Activated T-helper 9 cell treated with anti-CD3 and anti-CD28 coated beads, Interleukin-2, amount 50 U/mL, for 16 hours (primary cell): ENCODE measurements around the gene CHST12.
"Not testable (repeated sequence)": the region's sequence is repeated elsewhere in the genome, so short reads cannot be mapped to it uniquely, and the experiment has no call there.

ENCODE experiments used
- DNase-seq: peaks from one replicate; pipeline ENCODE4 v3.0.0-alpha.2; 2020; ENCODE audit warnings: low read depth

Gene CHST12

DNA sequence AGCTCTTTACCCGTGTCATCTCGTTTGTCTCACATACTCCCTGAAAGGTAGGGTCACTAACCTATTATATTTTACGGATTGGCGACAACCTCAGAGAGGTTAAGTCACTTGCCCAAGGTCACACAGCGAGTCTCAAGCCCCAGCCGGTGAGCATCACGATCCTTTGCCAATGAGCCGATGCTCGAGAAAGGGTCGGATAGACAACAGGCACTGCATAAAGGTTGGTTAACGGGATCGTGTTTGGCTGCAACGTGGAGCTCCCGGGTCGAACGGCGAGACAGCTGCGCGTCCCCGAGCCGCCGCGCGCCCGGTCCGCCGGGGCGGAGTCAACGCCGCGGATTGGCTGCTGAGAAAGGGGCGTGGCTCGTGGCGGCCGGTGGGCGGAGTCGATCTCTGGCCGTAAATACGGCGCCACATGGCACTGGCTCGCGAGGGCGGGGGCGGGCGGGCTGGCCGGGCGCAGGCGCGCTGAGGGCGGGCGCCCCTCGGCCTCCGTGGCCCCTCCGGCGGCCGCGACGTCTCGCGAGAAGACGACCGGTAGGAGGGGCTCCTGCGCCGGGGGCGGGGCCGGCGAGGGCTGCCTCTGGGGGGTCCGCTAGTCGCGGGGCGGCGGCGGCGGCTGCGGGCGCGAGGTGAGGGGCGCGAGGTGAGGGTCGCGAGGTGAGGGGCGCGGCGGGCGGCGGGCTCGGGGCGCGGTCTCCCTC is at the start of gene CHST12:
Gene CHST12 (plus strand): TSS at position 598 of the 704 bp plus-strand sequence. CDS start 29,029 bp downstream, outside the sequence.
- peak; percentile 91 for DNase-seq

DNA sequence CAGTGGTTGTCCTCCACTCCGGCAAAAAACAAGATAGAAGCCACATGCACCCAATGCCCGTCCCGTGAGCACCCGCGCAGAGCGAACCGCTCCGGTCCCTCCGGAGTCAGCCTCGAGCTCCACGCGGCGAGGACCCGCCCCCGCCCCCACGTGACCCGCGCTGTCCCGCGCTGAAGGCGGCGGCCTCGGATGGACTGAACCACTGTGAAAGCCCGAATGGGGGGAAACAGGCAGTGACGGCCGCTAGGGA is 49.5 kb upstream of the CHST12 start:
- DNase-seq: peak; percentile 88

DNA sequence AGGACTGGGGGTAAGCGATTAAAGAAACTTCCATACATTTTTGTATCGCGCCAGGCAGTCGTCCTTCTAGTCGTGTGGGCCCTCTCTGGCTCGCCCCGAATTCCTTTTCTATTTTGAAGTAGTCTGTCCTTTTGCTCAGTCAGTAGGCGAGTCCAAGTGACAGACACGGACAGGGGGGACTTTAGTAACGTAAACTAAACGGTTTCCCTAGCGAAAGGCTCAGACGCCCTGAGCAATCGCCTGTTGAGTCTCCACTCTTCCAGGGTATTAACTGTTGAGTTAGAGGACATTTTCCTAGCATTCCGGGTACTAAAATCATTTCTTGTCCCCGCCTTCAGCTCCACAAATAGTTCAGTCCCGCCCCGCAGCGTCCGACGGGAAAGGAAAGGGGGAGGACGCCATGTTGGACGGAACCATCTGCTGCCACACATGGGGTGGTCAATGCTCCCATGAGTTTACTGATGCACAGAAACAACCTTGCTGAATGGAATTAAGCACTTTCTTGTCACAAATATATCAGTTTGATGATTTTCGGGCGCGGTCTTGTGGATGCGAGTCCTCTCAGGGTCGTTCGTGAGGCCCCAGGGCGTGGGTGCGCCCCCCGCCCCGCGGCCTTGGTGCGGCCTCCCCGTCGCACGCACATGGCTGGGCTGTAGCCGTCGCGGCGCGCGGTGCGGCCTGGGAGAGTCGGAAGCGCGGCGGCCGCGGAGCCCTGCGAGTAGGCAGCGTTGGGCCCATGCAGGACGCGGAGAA is 49.0 kb upstream of the CHST12 start, which contains the start of gene EIF3B:
Gene EIF3B (plus strand): TSS at position 642 of the 753 bp plus-strand sequence. CDS start 95 bp downstream, at position 737.
- DNase-seq: peak; percentile 82

DNA sequence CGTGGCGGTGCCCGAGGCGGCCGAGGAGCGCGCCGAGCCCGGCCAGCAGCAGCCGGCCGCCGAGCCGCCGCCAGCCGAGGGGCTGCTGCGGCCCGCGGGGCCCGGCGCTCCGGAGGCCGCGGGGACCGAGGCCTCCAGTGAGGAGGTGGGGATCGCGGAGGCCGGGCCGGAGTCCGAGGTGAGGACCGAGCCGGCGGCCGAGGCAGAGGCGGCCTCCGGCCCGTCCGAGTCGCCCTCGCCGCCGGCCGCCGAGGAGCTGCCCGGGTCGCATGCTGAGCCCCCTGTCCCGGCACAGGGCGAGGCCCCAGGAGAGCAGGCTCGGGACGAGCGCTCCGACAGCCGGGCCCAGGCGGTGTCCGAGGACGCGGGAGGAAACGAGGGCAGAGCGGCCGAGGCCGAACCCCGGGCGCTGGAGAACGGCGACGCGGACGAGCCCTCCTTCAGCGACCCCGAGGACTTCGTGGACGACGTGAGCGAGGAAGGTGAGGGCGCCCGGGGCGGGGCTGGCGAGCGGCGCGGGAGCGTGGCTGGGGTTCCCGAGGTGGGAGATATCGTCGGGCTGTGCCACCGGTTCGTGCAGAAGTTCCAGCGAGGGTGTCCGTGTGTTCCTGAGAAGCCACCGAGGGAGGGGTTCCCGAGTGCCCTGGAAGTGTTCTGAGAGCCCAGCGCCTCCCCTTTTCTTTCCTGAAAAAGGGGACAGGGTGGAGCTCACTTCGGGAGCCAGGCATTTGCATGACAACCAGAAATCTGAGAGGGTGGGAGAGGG is 48.3 kb upstream of the CHST12 start:
- no peak for DNase-seq

DNA sequence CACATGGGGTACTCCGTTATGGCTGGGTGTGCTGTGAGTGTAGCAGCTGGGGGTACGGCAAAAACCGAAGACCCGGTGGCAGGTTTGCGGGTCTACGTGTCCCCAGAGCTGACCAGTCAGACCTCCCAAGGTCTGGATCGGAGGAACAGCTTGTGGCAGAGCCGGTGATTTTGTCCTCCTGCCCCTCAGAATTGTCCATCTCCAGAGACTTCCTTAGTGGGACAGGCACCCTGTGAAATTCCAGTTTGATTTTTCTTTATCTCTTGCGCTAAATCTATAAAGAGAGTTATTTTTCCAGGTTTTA is 47.8 kb upstream of the CHST12 start:
- no peak for DNase-seq

DNA sequence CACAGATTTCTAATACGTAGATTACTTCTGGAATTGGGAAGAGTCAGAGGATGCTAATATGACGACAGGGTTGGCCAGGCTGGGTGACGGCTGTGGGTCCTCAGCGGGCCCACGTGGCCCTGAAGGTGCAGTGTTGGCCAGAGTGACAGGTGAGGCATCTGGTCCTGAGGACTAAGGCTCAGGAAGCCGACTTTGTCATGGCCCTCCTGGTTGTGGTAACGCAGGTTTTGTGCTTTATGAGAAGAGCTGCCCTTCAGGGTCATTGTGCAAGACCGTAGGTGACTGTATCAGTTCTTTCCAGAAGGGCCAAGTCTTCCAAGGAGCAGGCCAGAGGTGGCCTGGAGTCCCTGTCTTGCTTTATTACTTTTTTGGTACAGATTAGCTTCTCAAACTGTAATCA is 46.2 kb upstream of the CHST12 start:
- no peak for DNase-seq

DNA sequence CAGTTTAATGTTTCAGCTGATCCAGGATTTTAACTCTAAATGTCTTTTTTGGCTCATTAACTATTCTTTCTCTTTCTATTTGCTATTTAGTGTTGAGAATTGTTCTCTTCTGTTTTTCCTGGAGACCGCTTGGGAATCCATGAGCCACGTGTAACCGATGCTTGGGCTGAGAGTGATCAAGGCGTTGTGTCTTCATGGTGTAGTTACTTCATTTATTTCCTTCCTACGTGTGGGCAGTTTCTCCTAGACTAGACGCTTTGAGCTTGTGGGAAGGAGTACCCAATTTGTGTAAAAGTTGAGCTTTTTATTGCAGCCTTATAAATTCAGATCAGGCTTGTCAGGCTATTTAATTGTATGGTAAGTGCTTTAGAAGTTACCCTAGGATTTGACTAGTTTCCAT is 45.8 kb upstream of the CHST12 start:
- DNase-seq: no peak

DNA sequence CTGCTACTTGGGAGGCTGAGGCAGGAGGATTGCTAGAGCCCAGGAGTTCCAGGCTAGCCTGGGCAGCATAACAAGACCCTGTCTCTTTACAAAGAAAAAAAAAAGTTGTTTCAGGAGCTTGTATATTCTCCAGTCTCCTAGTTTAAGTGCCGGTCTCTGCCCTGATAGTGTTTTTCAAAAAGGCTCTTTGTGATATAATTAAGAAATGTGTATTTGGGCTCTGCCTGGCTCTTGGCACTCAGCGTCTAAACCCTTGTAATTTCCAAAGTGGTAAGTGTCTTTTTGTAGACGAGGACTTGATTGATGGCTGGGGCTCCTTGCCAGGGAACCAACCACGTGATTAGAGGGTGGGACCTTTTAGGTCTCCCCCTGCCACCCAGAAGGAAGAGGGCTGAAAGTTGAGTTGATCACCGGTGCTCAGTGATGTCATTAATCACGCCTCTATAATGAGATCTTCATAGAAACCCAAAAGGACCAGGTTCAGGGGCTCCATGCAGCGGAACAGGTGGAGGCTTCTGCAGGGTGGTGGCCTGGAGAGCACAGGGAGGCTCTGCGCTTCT is 44.4 kb upstream of the CHST12 start:
- no peak for DNase-seq

DNA sequence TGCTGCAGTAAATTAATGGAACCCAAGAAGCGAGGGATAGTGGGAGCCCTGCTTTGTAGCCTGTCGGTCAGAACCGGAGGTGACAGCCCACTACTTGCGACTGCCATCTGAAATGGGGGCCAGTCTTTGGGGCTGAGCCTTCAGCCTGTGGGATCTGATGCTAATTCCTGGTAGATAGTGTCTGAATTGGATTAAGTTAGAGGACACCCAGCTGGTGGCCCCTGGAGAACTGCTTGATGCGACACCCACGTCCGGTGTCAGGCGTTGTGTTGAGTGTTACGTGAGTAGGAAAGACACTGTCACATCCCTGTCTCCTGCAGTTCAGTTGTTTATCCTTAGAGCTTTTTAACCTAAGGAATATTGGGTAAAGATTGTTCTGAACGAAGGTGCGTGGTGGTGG is 43.8 kb upstream of the CHST12 start:
- DNase-seq: no peak

DNA sequence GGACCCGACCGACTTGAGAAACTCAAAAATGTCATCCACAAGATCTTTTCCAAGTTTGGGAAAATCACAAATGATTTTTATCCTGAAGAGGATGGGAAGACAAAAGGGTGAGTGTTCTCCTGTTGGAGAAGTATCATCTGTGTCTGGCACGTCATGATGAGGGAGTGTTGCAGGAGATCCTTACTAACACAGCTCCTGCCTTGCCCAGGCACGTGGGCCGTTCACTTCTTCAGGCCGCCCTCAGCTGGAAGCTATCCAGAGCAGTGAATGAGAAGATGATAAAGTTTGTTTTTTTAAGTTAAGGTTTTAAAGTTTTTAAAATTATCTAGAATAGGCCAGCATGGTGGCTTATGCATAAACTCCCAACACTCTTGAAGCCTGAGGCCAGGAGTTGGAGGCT is 42.6 kb upstream of the CHST12 start:
- DNase-seq: no peak

DNA sequence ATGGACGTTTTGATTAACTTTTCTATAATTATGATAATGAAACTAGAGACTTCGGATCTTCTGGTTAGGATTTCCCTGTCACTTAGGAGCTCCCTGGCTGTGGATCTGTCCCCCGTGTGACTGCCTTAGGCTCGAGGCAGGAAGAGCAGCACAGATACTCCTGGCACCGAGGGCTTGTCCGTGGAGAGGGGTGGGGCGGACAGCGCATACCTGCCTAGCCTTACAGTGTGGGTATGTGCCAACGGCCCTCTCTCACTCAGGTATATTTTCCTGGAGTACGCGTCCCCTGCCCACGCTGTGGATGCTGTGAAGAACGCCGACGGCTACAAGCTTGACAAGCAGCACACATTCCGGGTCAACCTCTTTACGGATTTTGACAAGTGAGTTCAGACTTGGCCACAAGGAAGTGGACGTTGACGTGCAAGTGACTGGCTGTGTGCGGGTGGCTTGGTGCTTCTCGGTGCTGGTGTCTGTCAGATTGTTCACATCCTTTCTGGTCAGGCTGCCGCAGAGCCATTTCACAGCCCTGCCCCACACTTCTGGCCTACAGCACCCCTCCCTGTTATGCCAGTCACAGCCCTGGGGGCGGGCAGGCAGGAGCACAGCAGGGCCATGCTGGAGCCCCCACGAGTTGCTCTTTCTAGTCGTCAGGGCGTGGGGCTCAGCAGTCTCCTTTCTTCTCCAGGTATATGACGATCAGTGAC is 40.9 kb upstream of the CHST12 start:
- DNase-seq: no peak

DNA sequence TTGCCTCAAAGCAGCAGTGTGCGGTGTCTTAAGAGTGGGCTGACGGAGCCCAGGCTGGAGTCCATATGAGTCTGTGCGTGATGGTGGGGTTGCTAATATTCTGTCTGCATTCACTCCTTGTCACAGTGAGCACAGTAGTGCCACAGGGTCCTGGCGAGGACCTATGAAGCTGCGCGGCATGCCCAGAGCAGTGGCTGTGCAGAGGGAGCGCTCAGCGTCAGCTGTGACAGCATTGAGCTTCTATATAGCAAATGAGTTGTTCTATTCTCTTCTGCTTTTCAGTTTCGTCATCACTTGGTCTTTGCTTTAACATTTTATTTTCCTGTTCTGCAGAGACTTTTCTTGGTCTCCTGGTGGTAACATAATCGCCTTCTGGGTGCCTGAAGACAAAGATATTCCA is 34.3 kb upstream of the CHST12 start:
- DNase-seq: no peak

DNA sequence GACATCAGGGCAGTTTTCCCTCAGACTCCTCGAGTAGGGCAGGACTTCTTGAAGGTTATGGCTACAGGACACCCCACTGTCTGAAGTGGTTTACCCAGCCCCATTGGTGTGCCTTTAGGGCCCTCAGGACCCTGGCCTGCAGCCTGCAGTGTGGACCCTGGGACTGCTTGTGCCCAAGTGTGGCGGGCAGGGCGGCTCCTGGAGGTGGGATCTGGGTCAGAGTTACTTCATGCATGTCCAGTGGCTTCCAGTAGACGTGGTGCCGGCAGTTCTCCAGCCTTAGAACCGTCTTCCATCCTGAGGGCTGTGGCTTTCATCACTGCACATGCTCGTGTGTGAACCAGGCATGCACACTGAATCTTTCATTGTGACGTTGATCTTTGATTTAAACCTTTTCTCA is 32.1 kb upstream of the CHST12 start:
- no peak for DNase-seq

DNA sequence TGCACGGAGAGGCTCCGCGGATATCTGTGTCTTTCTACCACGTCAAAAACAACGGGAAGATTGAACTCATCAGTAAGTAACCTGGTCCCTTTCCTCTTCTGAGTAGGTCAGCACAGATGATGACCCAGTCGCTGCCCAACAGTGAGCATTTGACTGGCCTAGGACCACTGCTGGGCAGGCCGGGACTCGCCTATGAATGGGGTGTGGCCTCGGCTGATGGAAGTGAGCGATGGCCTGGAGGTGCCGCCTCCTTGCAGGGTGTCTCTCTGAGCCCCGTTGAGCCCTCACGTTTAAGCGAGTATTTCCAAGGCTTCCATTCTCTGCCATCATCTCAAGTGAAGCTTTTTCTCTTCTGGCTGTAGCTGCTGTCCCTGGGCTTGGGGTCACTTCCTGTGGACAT is 30.7 kb upstream of the CHST12 start:
- no peak for DNase-seq

DNA sequence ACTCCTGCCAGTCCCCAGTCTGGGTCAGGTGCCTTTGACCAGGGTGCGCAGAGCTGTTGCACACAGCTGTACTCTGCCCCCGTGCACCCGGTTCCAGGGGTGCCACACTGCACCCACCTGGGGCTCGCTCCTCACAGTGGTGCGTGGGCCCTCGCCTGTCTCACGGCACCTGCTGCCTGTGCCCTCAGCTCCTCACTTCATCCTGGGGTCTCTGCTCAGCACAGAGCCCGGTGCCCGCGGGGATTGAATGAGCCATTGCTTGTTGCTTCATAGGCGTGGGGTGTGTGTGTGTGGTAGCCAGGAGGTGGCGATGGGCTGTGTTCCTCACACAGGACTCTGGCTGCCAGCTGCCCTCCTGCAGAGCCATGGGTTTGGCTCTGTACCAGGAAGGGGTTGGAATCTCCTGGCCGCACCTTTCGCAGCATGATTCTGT is 30.3 kb upstream of the CHST12 start:
- DNase-seq: no peak

DNA sequence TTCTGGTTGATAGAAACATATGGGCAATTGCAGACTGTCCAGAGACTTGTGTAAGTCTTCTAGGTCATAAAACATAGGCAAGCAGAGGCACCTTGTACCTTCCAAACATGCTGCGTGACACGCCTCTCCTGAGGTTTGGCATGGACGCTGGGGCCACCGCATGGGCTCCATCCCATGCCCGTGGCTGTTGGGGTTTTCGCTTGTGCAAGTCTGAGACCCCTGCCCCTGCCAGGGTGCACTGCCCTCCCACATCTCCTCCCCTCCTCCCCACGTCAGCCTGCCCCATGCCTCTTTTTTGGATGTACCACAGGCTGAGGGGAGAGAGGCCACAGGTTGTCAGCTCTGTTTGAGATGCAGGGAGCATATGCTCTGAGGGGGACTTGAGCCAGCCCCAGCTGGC is 29.8 kb upstream of the CHST12 start:
- no peak for DNase-seq

DNA sequence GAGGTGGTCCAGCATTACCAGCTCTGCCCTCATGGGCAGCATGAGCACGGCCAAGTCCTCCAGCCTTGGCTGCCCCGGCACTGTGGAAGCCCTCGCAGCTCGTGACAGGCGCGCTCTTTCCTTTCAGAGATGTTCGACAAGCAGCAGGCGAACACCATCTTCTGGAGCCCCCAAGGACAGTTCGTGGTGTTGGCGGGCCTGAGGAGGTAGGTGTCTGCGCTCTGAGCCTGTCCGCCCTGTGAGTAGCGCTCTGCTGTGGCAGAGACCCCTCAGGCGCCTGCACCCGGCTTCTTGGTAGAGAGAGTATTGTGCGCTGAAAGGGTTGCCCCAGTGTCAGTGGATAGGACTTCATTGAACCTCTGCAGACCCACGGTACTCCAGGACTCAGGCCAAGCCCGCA is 29.0 kb upstream of the CHST12 start:
- no peak for DNase-seq

DNA sequence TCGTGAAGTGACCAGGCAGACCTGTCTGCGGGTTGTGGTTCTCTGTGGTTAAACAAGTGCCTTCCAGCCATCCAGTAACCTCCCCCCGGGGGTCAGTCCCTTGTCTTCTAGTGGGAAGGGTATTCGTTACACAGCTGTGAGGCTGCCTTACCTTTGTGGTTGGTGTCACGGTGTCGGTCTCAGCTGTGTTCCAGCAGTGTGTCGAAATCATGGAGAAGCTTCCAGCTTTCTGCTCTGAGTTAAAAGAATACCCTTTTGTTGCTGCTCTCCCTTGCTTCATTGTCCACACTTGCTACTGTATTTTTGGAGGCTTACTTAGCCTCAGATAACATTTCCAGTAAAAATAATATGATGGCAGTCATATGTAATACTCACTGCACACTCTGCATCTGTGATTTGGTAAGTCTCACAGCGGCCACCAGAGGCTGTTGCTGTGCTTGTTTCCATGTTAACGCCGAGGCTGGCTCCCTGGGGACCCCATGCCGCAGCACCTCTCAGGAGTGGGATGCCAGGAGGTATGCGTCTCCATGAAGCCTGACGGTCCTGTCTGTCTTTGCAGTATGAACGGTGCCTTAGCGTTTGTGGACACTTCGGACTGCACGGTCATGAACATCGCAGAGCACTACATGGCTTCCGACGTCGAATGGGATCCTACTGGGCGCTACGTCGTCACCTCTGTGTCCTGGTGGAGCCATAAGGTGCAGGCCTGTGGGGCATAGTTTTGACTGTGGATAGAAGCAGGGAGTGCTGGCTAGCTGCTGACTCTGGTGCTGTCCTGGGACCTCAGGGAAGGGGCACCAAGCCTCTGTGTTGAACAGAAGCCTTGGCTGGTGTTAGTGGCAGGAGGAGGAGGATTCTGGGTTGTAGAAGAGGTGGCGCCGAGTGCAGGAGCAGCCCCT is 28.3 kb upstream of the CHST12 start:
- DNase-seq: no peak

DNA sequence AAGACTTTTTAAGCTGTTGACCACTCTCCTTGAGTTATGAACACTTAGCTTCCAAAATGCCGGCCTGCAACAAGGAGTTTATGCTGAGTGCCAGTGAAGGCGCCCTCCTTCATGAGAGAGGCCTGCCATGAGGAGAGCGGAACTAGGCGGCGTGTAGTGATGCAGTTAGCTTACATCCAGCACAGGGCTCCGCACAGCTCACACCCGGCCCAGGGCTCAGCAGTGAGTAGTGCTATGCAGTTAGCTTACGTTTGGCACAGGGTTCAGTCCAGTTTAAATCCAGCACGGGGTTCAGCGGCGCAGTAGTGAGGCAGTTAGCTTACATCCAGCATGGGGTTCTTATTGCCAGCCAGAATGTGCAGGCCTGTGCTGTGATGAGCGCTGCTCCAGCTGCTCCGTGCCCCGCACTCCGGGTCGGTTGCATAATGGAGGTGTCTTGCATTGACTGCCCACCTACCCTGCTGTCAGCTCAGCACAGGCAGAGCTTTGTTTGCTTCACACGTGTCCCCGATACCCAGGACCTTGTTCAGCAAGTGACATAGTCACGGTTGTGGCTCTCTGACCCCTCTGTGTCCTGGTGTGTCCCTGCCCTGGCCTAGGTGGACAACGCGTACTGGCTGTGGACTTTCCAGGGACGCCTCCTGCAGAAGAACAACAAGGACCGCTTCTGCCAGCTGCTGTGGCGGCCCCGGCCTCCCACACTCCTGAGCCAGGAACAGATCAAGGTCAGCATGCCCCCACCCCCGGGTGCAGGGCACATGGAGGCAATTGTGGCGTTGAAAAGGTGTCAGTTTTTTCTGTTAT is 26.9 kb upstream of the CHST12 start:
- no peak for DNase-seq

DNA sequence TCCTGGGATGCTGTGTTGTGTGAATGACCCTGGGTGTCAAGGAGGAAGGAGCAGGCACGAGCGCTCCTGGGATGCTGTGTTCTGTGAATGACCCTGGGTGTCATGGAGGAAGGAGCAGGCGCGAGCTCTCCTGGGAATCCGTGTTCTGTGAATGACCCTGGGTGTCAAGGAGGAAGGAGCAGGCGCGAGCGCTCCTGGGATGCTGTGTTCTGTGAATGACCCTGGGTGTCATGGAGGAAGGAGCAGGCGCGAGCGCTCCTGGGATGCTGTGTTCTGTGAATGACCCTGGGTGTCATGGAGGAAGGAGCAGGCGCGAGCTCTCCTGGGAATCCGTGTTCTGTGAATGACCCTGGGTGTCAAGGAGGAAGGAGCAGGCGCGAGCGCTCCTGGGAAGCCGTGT is 25.9 kb upstream of the CHST12 start:
- not testable (repeated sequence) for DNase-seq
